ENCODE results near the gene RLBP1. TPM values are rescaled to one million over a fixed set of nuclear protein-coding genes. Genes with fewer than 3 reads are reported as not detected.

Gene RLBP1
- total and polyA plus RNA-seq, 2 of the 13 experiments (the other 11 are each of a cell fraction or from before 2014, with no cell fraction given), result 0.07 TPM; not detected in 1

- TF ChIP-seq GZF1 (CRISPR knock-in tag; IDR thresholded peaks at IDR 0.05) (peak; percentile 45; the same call in 1 of the 2 replicates), NRL (CRISPR knock-in tag; IDR thresholded peaks at IDR 0.05; ENCODE audit: borderline replicate concordance) (peak; percentile 40; the same call in 1 of the 2 replicates), ZNF232 (CRISPR knock-in tag; IDR thresholded peaks at IDR 0.05; ENCODE audit: borderline replicate concordance) (0 out of 2 replicates have a peak, but pooled peaks have one; percentile 53), PRDM15 (CRISPR knock-in tag; IDR thresholded peaks at IDR 0.05) (no peak; the same call in 1 of the 2 replicates), ZNF652 (CRISPR knock-in tag; IDR thresholded peaks at IDR 0.05; ENCODE audit: borderline replicate concordance, low read depth) (no peak), ZNF350 (CRISPR knock-in tag; IDR thresholded peaks at IDR 0.05; ENCODE audit: borderline replicate concordance, low read depth) (peak; percentile 67), LCORL (IDR thresholded peaks at IDR 0.05) (no peak), LCORL (CRISPR knock-in tag; IDR thresholded peaks at IDR 0.05) (peak; percentile 96), THAP7 (CRISPR knock-in tag; IDR thresholded peaks at IDR 0.05) (peak; percentile 97), KMT2A (CRISPR knock-in tag; IDR thresholded peaks at IDR 0.05) (peak; percentile 87; the same call in 1 of the 2 replicates), ZMAT3 (CRISPR knock-in tag; conservative IDR thresholded peaks at IDR 0.05) (peak; percentile 18; the same call in 1 of the 2 replicates), GFI1 (CRISPR knock-in tag; IDR thresholded peaks at IDR 0.05; ENCODE audit: borderline replicate concordance) (no peak), EED (CRISPR knock-in tag; IDR thresholded peaks at IDR 0.05) (peak; percentile 86; the same call in 1 of the 2 replicates), JARID2 (CRISPR knock-in tag; IDR thresholded peaks at IDR 0.05; ENCODE audit: insufficient replicate concordance) (no peak), ZNF329 (CRISPR knock-in tag; IDR thresholded peaks at IDR 0.05; ENCODE audit: low read depth) (no peak), ZSCAN25 (CRISPR knock-in tag; IDR thresholded peaks at IDR 0.05) (no peak; the same call in 1 of the 2 replicates), ZSCAN31 (CRISPR knock-in tag; IDR thresholded peaks at IDR 0.05; ENCODE audit: low read depth) (peak; percentile 79; the same call in 1 of the 2 replicates), HNF4A (CRISPR knock-in tag; IDR thresholded peaks at IDR 0.05) (no peak), THAP8 (CRISPR knock-in tag; IDR thresholded peaks at IDR 0.05; ENCODE audit: borderline replicate concordance) (0 out of 2 replicates have a peak, but pooled peaks have one; percentile 49)
- TF ChIP-seq, protein P1, sequence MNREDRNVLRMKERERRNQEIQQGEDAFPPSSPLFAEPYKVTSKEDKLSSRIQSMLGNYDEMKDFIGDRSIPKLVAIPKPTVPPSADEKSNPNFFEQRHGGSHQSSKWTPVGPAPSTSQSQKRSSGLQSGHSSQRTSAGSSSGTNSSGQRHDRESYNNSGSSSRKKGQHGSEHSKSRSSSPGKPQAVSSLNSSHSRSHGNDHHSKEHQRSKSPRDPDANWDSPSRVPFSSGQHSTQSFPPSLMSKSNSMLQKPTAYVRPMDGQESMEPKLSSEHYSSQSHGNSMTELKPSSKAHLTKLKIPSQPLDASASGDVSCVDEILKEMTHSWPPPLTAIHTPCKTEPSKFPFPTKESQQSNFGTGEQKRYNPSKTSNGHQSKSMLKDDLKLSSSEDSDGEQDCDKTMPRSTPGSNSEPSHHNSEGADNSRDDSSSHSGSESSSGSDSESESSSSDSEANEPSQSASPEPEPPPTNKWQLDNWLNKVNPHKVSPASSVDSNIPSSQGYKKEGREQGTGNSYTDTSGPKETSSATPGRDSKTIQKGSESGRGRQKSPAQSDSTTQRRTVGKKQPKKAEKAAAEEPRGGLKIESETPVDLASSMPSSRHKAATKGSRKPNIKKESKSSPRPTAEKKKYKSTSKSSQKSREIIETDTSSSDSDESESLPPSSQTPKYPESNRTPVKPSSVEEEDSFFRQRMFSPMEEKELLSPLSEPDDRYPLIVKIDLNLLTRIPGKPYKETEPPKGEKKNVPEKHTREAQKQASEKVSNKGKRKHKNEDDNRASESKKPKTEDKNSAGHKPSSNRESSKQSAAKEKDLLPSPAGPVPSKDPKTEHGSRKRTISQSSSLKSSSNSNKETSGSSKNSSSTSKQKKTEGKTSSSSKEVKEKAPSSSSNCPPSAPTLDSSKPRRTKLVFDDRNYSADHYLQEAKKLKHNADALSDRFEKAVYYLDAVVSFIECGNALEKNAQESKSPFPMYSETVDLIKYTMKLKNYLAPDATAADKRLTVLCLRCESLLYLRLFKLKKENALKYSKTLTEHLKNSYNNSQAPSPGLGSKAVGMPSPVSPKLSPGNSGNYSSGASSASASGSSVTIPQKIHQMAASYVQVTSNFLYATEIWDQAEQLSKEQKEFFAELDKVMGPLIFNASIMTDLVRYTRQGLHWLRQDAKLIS (CRISPR knock-in tag; IDR thresholded peaks at IDR 0.05), result no peak
Measured at GRCh38 chr15:89243691-89244573, 22.6 kb upstream of the RLBP1 start, which contains the start of gene FANCI (continued).

Measured in HepG2 (cell line).